Measurements from ENCODE around the gene P2RX1. TPM values are rescaled to one million over a fixed set of nuclear protein-coding genes. Genes with fewer than 3 reads are reported as not detected.

P2RX1 gene
- total RNA-seq: under 0.01 TPM in 1 of 2 replicates, not detected in the other

GRCh38 chr17:3915995-3916696 lies at the start of gene P2RX1:
Gene P2RX1 (minus strand): TSS chr17:3916465. CDS start chr17:3916225, 240 bp downstream.

DNA sequence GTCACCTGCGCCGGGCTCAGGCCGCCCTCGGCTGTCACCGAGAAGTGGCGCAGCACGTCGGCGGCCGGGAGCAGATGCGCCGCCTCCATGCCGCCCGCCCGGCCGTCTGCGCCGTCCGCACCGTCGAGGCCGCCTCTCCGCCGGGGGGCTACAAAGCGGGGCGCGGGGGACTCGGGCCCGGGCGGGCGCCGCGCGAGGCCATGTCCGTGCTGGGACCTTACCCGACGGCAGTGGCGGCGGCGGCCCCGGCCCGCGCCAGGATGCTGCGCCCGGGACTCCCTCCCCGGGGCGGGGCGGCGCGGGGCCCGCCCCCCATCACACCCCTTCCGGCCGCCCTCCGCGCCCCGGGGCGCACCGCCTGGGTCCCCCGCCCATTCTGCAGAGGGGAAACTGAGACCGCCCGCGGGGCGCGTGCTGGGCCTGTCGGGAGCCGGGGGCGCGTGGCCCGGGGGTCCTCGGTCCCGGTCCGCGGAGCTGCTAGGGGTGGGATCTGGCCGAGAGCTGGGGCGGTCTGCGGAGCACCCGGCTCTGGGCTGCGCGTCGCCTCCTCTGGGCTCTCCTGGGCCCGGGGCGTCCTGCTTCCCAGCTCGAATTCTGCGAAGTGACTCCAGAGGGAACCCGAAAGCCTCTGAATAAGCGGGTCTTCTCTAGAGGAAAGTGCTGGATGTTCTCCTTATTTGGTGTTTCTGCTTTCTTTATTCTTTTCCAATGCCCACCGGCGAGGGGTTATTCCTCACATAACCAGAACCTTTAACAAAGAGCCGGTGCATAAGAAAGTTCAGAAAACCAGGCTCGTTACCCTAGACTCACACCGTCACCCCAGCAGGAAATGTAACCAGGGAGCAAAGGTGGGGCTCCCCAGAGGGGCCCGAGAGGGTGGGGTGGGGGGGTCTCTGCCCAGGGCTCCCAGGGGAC lies 48.2 kb upstream of the P2RX1 start, which contains the start of gene ATP2A3:
ATP2A3 (minus strand) TSS at position 235 of the 915 bp plus-strand sequence; CDS start at position 89, 146 bp downstream.

DNA sequence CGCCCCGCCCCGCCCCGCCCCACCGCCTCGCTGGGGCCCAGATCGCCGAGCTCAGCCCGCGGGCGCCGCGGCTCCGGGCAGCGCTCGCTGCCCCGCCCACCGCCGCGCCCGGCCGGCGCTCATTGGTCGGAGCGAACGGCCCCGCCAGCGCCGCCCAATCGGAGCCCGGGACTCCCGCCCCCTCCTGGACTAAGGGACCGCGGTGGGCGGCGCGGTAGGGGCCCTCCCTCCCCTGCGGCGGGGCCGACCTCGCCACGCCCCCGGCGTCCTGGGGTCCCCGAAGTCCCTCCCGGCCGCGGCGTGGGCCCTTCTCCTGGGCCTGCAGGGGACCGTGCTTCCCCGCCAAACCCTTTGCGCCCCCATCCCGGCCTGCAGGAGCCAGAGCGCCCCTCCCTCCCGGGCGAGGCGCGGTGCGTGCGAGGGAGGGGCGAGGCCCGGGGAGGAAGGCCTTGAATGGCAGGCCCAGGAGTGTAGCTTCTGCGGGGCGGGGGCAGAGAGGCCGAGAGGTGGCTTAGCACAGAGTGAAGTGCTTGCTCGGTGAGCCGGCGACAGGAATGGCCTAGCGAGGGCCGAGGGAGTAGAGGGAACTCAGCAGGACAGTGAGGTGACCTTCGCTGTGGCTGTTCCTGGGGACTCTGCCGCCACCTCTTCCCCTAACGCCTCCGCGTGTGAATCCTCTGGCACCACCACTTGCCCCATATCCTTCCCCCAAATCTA lies 23.1 kb downstream of the P2RX1 start, which contains the start of gene CAMKK1:
CAMKK1 (minus strand) TSS at position 51 of the 717 bp plus-strand sequence. CDS start 7,366 bp downstream, outside the sequence.

Other genes starting within 250 kb of the P2RX1 start
- 127 and 146 TPM in 2 replicates for gene TAX1BP3, start 247.9 kb downstream of the P2RX1 start, total RNA-seq
- gene EMC6, start 247.7 kb downstream of the P2RX1 start, total RNA-seq: 11.5 and 12.5 TPM in 2 replicates
- gene P2RX5, start 220.3 kb downstream of the P2RX1 start, total RNA-seq: 0.78 and 1.6 TPM in 2 replicates
- gene HASPIN, start 192.6 kb downstream of the P2RX1 start, total RNA-seq: 2.4 and 4.1 TPM in 2 replicates
- 25.0 and 30.9 TPM in 2 replicates for gene ITGAE, start 115.3 kb downstream of the P2RX1 start, total RNA-seq
- gene NCBP3, start 70.2 kb downstream of the P2RX1 start, total RNA-seq: 35.7 and 81.7 TPM in 2 replicates
- 5.9 and 6.1 TPM in 2 replicates for gene CAMKK1, start 23.4 kb downstream of the P2RX1 start, total RNA-seq
- 3.7 and 3.9 TPM in 2 replicates for gene ATP2A3, start 48.0 kb upstream of the P2RX1 start, total RNA-seq
- gene ZZEF1, start 226.6 kb upstream of the P2RX1 start, total RNA-seq: 50.6 and 54.0 TPM in 2 replicates
- 25.1 and 27.4 TPM in 2 replicates for gene CYB5D2, start 226.7 kb upstream of the P2RX1 start, total RNA-seq